WI38 (cell line): Measurements from ENCODE around the gene FLT1.

Source experiments
- H3K4me3 ChIP-seq: 2 replicates; pipeline ENCODE4 v1.5.1; 2011; ENCODE audit warnings: low read depth, mild to moderate bottlenecking, control low read depth, low read length
- TF ChIP-seq, protein P1 (sequence below): IDR thresholded peaks from 2 replicates; pipeline ENCODE4 v1.5.1; 2012; ENCODE audit warnings: low read depth, mild to moderate bottlenecking, control low read depth, low read length

The FLT1 gene

DNA sequence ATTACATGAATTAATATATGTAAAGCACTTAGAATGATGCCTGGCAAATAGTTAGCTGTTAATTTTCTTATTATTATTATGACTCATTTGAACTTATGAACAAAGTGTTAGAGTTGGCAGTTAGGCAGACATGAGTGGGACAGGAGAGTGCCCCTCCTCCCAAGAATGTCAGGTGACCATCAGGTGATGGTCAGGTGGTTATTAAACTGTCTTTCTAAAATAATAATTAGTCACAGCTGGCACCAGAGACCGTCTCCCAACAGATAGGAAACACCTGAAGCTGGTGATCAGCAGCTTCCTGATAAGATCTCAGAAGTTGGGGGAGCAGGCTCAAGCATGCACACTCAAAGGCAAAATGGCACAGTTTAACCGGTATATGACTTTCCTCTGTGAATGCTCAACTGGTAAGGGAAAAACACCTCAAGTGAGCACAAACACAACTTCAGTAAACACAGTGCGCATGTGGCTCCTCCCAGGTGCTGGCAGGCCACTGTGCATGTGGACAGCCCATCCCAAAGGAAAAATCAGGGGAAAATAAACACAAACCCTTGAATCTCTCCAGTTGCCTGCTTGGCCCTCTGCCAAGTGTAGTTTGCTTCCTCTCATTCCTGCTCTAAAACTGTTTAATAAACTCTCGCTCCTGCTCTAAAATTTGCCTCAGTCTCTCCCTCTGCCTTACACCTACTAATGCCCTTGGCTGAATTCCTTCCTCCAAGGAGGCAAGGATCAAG, 54.0 kb downstream of the FLT1 start:
- H3K4me3 ChIP-seq, result no peak overlapping the region
- TF ChIP-seq, protein P1, sequence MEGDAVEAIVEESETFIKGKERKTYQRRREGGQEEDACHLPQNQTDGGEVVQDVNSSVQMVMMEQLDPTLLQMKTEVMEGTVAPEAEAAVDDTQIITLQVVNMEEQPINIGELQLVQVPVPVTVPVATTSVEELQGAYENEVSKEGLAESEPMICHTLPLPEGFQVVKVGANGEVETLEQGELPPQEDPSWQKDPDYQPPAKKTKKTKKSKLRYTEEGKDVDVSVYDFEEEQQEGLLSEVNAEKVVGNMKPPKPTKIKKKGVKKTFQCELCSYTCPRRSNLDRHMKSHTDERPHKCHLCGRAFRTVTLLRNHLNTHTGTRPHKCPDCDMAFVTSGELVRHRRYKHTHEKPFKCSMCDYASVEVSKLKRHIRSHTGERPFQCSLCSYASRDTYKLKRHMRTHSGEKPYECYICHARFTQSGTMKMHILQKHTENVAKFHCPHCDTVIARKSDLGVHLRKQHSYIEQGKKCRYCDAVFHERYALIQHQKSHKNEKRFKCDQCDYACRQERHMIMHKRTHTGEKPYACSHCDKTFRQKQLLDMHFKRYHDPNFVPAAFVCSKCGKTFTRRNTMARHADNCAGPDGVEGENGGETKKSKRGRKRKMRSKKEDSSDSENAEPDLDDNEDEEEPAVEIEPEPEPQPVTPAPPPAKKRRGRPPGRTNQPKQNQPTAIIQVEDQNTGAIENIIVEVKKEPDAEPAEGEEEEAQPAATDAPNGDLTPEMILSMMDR, result no peak

DNA sequence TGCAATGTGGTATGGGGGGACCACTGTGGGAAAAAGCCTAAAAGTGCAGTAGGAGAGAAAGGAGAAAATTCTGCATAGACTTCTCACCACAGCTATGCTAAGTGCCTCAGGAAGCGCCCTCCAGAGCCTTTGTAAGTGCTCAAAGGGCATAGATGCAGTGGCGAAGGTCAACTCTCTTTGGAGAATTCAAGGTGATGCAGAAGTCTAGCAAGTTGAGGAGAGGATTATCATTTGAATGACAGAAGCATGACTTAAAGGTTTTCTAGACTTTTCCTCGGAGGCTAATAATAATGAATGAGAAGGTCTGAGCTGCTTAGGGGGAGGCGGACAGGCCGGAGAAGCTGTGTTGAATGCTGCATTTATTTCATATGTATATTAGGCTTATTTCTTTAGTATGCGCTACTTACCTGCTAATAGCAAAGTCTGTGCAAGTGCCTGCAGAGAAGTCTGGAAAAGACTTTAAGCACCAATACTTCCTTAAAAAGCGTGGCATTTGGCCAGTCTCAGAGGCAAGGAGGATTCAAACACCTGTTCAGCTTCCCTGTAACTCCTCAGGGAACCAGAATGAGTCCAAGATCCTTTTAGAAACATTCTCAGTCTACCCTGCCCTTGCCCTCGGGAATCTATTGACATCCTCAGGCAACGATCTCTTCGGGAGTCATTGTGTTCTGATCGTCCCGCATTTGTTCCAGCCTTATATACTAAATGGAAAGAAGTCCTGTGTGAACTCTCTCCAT, 56.2 kb downstream of the FLT1 start:
- TF ChIP-seq, protein P1, result no peak
- H3K4me3 ChIP-seq, result no peak overlapping the region

DNA sequence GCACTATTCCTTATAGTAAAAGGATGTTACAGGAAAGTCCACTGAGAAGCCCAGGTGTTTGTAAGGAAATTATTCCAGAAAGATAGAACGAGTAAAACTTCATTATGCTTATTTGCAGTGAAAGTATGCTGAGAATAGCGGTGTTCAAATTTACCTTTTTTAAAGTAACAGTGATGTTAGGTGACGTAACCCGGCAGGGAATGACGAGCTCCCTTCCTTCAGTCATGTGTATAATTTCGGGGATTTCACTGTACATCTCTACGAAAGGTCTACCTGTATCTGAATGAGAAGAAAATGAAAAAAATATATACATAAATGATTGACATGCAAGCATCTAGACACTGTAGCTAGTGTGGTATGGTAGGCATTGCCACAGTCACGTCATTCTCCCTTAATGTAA, 56.9 kb downstream of the FLT1 start:
- TF ChIP-seq, protein P1, result no peak
- H3K4me3 ChIP-seq, result no peak overlapping the region

DNA sequence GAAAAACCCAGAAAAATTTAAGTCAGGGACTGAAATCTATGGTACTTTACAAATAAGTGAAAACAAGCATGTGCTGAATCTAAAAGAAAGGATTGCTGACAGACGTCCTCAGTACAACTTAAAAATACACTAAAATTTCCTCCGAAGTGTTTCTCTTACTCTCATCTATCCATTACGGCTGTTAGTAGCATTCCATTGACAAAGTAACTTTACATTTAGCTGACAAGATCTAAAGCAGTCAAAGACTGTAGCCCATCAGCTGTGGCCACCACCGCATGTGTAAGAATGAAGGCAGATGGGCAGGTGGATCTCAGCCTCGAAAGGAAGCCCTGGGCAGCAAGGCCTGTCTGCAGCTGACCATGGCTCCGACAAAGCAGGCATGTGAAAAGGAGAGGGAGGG, 59.0 kb downstream of the FLT1 start:
- TF ChIP-seq, protein P1, result no peak
- H3K4me3 ChIP-seq, result no peak overlapping the region

DNA sequence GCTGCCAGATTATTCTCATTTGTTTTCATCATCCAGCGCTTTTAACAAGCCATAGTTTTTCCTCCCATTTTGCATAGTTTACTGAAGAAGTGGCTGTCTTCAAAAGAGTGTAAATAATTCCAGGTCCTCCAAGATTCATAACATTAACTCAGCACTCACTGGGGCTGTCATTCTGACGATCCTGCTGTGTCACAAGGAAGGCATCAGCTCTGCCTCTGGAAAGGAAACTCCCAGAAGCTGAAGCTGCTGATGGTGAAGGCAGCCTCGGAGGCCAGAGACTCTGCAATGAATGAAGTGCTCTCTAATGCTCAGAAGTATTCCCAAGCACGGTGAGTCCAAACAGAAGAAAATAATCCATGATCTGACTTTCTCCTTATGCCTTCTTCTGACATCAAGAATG, 60.0 kb downstream of the FLT1 start:
- TF ChIP-seq, protein P1, result no peak
- no peak overlapping the region for H3K4me3 ChIP-seq

DNA sequence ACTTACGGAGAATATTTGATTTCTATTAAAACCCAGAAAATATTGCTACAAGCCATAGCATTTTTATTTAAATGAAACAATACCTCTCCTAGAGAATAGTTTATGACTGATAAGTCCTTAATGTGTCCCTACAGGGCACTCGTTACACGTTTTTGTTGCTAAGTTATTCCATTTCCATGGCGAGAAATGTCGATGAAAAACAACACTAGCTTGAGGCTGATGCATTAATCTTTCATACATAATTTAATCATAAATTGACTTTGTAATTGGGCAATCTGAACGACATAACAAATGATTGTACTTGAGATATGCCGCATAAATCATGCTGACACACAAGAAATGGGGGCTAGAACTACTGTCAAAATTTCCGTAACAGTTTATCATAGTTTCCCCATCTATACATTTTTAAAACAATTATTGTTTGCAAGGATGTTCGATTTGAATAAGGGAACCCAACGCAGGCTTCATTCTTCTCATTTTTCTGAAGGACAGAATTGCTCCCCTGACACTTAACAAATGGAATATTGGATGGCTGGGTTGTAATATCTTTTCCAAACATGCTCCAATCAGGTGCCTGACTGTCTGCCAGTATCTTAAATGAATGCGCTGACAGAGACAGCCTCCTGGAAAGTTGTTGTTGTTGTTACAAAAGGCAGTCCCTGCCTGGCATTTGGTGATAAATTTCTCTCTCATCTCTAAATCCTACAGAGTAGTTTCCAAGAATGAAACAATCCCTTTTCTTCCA, 61.9 kb downstream of the FLT1 start:
- H3K4me3 ChIP-seq, result no peak overlapping the region
- TF ChIP-seq, protein P1, result no peak
